Measurements from ENCODE around the gene ZNF138.

Gene ZNF138

DNA sequence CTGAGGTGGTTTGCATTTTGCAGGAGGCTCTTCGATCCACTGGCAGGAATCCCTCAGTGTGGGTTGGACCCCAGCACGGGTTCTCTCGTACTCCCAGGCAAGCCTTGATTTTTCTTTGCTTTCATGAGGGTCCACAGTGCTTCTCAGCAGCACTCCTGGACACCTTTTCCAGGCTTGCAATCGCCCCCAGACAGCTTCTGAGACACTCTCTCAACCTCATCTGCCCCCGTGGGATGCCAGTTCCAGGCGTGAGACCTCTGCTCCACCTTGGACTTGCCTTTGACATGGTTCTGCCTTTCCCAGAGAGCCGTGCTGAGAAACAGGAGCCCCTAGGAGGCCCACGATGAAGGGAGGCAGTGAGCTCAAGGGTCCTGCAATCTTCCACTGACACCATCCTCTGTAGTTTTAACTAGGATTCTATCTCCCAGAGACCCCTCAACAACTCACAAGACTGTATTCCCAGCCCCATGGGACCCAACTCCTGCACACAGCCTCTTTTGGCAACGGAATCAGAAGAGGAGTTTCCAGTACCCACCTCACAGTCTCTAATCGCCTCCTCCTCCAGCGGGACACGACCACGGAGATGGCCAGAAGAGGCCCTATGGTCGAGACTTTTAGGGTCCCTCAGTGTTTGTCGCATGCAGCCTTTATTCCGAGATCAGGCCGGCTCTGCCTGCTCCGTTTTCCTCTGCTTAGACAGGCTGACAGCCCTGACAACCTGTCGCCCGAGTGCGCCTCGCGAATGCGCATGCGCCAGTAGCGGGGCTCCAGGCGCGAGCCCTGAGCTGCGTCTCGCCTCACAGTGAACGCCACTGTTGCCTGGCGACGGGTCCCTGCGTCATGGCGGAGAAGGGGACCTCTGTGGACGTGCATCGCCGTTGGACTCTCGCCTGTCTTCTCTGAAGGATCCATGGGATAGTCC is 82.8 kb downstream of the ZNF138 start:
- Histone ChIP-seq H3K36me3 (ENCODE audit: insufficient read depth, low read depth, low read length) (no peaks in the 10 kb centered on the region), H3K9me3 (ENCODE audit: insufficient read depth, low read depth, low read length) (no peaks in the 10 kb centered on the region), H3K4me3 (ENCODE audit: low read length) (peak overlapping the region; percentile 68)

DNA sequence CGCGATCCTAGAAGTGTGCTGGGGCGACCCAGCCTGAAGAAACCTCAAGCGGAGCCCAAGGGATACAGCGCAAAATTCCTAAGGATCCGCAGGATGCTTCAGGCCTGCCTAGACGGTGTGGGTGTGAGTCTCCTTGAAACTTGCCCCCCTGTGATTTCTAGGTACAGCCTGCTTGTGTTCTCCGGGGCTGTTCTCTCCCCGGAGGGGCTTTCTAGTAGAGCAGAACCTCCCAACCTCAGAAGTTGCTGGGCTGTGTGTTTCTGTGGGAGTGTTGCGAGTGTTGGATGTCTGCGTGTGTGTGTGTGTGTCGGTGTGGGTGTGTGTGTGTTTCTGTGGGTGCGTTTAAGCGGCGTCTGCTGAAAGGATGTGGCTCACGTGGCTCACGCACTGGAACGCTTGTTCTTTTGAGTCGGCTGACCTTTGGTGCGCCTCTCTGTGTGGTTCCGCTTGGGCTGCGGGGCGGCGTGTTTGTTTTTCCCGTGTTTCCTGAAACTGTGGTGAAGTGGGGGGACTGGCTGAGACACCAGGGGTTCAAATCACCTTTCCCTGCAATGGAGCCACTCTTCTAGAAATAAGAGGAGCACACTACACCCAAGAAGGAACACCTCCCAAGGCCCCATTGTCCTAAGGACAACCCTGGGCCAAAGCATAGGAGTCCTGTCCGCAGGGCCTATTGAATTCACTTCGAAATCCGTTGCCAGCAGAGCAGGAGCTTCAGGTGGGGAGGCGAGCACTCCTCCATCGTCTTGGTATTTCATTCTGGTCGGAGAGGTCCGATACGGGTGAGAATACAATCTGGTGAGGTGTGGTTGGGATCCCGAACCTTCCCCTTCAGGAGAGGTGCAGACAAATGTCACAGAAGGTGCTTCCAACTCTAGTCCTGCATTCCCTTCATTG is 83.7 kb downstream of the ZNF138 start:
- Histone ChIP-seq H3K9me3 (ENCODE audit: insufficient read depth, low read depth, low read length) (no peaks in the 10 kb centered on the region), H3K27ac (ENCODE audit: low read length) (no peak overlapping the region), H3K4me1 (ENCODE audit: insufficient read depth, low read length) (no peaks in the 10 kb centered on the region), H3K9ac (ENCODE audit: low read depth, low read length) (no peak overlapping the region), H3K36me3 (ENCODE audit: insufficient read depth, low read depth, low read length) (no peaks in the 10 kb centered on the region), H3K4me3 (ENCODE audit: low read length) (peak overlapping the region; percentile 68), H3K27me3 (ENCODE audit: insufficient read depth, low read length) (peaks cover 31% of the 10 kb centered on the region)

More for the DNA sequence above, 82.8 kb downstream of the ZNF138 start:
- Histone ChIP-seq H3K4me1 (ENCODE audit: insufficient read depth, low read length) (no peaks in the 10 kb centered on the region), H3K9ac (ENCODE audit: low read depth, low read length) (no peak overlapping the region), H3K27me3 (ENCODE audit: insufficient read depth, low read length) (peaks cover 31% of the 10 kb centered on the region), H3K27ac (ENCODE audit: low read length) (no peak overlapping the region)

DNA sequence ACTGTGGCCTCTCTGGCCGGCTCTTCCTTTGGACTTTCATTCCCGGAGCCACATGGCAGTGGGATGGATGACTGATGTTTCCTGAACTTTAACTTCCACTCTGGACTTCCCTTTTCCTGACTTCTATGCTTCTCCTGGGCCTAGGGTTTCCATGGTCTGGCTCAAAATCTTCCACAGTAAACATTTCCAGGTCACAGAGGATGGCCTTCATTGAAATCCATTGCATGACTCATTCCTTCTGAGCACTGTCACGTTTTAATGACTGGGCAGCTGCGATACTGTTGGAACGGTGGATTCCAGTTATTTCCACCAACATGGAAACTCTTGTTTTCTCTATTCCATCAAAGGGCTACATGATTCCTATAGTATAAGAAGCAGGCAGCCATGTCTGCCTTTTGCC is 84.5 kb downstream of the ZNF138 start:
- peaks cover 31% of the 10 kb centered on the region for H3K27me3 ChIP-seq (ENCODE audit: insufficient read depth, low read length)
- H3K27ac ChIP-seq (ENCODE audit: low read length): no peak overlapping the region
- H3K4me1 ChIP-seq (ENCODE audit: insufficient read depth, low read length): no peaks in the 10 kb centered on the region
- H3K9ac ChIP-seq (ENCODE audit: low read depth, low read length): no peak overlapping the region
- H3K36me3 ChIP-seq (ENCODE audit: insufficient read depth, low read depth, low read length): no peaks in the 10 kb centered on the region
- H3K4me3 ChIP-seq (ENCODE audit: low read length): no peak overlapping the region
- no peaks in the 10 kb centered on the region for H3K9me3 ChIP-seq (ENCODE audit: insufficient read depth, low read depth, low read length)

DNA sequence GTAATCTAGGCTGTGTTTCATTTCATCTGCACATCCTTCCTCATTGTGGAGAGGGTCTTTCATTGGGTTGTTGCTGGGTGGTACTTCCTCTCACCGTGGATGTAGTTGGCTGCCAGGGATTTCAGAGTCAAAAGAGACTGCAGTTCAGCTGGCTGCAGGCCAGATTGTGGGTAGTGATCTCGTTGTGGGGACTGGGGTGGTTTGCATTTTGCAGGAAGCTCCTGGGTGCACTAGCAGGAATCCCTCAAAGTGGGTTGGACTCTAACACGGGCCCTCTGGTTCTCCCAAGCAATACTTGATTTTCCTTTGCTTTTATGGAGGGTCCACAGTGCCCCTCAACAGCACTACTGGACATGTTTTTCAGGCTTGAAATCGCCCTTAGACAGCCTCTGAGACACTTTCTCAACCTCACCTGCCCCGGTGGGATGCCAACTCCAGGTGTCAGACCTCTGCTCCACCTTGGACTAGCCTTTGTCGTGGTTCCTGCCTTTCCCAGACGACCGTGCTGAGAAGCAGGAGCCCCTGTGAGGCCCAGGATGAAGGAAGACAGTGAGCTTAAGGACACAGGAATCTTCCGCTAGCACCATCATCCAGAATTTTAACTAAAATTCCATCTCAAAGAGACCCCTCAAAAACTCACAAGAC is 85.0 kb downstream of the ZNF138 start:
- Histone ChIP-seq H3K9ac (ENCODE audit: low read depth, low read length) (no peak overlapping the region), H3K36me3 (ENCODE audit: insufficient read depth, low read depth, low read length) (no peaks in the 10 kb centered on the region), H3K4me1 (ENCODE audit: insufficient read depth, low read length) (no peaks in the 10 kb centered on the region), H3K27ac (ENCODE audit: low read length) (no peak overlapping the region), H3K9me3 (ENCODE audit: insufficient read depth, low read depth, low read length) (no peaks in the 10 kb centered on the region), H3K4me3 (ENCODE audit: low read length) (no peak overlapping the region), H3K27me3 (ENCODE audit: insufficient read depth, low read length) (peaks cover 36% of the 10 kb centered on the region)

DNA sequence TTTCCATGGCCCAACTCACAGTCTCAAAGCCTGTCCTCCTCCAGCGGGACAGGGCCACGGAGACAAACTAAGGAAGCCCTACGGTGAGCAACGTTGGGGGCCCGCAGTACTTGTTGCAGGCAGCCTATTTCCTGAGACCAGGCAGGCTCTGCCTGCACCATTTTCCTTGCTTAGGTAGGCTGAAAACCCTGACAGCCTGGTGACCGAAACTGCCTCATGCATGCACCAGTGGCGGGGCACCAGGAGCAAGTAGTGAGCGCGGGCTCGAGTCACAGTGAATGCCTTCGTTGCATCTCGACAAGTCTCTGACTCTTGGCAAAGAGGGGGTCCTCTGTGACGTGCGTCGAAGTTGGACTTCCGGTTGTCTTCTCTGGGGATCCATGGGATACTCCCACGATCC is 85.6 kb downstream of the ZNF138 start:
- Histone ChIP-seq H3K4me3 (ENCODE audit: low read length) (no peak overlapping the region), H3K9ac (ENCODE audit: low read depth, low read length) (no peak overlapping the region), H3K4me1 (ENCODE audit: insufficient read depth, low read length) (no peaks in the 10 kb centered on the region), H3K9me3 (ENCODE audit: insufficient read depth, low read depth, low read length) (no peaks in the 10 kb centered on the region), H3K27ac (ENCODE audit: low read length) (no peak overlapping the region), H3K36me3 (ENCODE audit: insufficient read depth, low read depth, low read length) (no peaks in the 10 kb centered on the region), H3K27me3 (ENCODE audit: insufficient read depth, low read length) (peaks cover 36% of the 10 kb centered on the region)

DNA sequence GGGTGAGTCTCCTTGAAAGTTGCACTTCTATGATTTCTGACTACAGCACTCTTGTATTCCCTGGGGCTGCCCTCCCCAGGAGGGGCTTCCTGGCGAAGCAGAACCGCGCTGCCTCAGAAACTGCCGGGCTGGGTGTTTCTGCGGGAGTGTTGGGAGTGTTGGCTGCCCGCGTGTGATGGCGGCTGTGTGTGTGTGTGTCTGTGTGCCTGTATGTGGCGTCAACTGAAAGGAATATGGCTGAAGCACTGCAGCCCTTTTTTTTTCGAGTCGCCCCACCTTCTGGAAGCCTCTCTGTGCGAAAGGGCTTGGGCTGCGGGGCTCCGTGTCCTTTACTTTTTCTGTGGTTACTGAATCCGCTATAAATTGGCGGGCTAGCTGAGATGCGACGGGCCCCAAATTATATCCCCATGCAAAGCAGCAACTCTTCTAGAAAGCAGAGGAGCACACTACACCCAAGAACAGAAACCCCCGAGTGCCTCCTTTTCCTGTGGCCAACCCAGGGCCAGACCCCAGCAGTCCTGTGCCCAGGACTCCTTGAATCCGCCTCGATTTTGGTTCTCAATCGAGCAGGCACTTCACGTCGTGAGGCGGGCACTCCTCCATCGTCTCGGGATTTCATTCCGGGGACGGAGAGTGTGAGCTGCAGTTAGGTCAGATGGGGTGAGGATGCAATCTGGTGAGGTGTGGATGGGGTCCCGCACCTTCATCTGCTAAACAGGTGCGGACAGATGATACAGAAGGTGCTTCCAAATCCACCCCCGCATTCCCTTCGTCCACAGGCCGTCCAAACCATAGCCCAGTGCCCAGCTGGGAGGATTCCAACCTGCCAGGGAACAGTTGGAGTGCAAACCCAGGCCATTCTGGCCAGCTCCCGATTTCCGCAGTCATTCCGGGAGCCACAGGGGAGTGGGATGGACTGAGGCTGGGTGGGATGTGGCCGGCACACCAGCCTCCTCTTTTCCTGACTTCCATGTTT is 86.4 kb downstream of the ZNF138 start:
- Histone ChIP-seq H3K4me1 (ENCODE audit: insufficient read depth, low read length) (no peaks in the 10 kb centered on the region), H3K9me3 (ENCODE audit: insufficient read depth, low read depth, low read length) (no peaks in the 10 kb centered on the region), H3K36me3 (ENCODE audit: insufficient read depth, low read depth, low read length) (no peaks in the 10 kb centered on the region), H3K27me3 (ENCODE audit: insufficient read depth, low read length) (peaks cover 36% of the 10 kb centered on the region), H3K9ac (ENCODE audit: low read depth, low read length) (no peak overlapping the region), H3K27ac (ENCODE audit: low read length) (no peak overlapping the region), H3K4me3 (ENCODE audit: low read length) (no peak overlapping the region)

DNA sequence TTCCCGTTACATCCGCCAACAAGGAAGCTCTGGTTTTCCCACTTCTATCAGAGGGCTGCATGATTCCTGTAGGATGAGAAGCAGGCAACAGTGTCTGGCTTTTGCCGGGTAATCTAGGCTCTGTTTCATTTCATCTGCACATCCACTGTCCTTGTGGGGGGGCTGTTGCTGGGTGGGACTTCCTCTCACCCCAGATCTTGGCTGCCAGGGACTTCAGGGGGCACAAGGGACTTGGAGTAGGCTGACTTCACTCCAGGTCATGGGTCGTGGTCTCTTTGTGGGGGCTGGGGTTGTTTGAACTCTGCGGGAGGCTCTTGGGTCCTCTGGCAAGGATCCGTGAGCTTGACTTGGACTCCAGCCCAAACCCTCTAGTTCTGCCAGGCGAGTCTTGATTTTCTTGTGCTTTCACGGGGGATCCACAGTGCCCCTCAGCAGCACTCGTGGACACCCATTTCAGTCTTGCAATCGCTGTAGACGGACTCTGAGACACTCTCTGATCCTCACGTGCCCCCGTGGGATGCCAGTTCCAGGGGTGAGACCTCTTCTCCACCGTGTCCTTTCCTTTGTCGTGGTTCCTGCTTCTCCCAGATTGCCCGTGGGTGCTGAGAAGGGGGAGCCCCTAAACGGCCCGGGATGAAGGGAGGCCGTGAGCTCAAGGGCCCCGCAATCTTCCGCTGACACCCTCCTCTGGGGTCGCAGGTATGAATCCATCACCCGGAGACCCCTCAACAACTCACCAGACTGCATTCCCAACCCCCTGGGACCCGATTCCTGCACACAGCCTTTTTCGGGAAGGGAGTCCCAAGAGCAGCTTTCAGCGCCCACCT is 87.4 kb downstream of the ZNF138 start:
- Histone ChIP-seq H3K9ac (ENCODE audit: low read depth, low read length) (no peak overlapping the region), H3K4me3 (ENCODE audit: low read length) (no peak overlapping the region), H3K27ac (ENCODE audit: low read length) (no peak overlapping the region), H3K27me3 (ENCODE audit: insufficient read depth, low read length) (peaks cover 33% of the 10 kb centered on the region), H3K4me1 (ENCODE audit: insufficient read depth, low read length) (no peaks in the 10 kb centered on the region), H3K36me3 (ENCODE audit: insufficient read depth, low read depth, low read length) (no peaks in the 10 kb centered on the region), H3K9me3 (ENCODE audit: insufficient read depth, low read depth, low read length) (no peaks in the 10 kb centered on the region)

DNA sequence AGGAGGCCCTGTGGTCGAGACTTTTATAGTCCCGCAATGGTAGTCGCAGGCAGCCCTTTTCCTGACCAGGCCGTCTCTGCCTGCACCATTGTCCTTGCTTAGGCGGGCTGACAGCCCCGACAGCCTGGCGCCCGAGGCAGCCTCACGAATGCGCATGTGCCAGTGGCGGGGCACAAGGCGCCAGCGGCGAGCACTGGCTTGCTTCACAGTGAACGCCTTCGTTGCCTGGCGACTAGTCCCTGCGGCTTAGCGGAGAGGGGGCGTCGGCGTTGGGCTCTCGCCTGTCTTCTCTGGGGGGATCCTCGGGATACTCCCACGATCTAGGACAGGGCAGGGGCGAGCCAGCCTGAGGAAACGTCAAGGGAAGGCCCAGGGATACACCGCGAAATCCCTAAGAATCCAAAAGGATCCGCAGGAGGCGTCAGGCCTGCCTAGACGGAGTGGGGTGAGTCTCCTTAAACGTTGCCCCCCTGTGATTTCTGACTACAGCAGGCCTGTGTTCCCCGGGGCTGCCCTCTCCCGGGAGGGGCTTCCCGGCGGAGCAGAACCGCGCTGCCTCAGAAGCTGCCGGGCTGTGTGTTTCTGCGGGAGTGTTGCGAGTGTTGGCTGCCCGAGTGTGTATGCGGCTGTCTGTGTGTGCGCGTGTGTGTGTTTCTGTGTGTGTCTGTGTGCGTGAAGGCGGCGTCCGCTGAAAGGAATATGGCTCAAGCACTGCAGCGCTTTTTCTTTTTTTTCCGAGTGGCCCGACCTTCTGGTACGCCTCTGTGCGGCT is 88.3 kb downstream of the ZNF138 start:
- H3K36me3 ChIP-seq (ENCODE audit: insufficient read depth, low read depth, low read length): no peaks in the 10 kb centered on the region
- H3K27ac ChIP-seq (ENCODE audit: low read length): no peak overlapping the region
- H3K9me3 ChIP-seq (ENCODE audit: insufficient read depth, low read depth, low read length): no peaks in the 10 kb centered on the region
- no peak overlapping the region for H3K9ac ChIP-seq (ENCODE audit: low read depth, low read length)
- H3K4me3 ChIP-seq (ENCODE audit: low read length): no peak overlapping the region; the same call in 1 of the 2 replicates
- H3K4me1 ChIP-seq (ENCODE audit: insufficient read depth, low read length): no peaks in the 10 kb centered on the region
- H3K27me3 ChIP-seq (ENCODE audit: insufficient read depth, low read length): peaks cover 33% of the 10 kb centered on the region
